PC-9 (cell line): ENCODE measurements around the gene CD22.
A peak's percentile ranks its signal among the peaks of the same experiment; 100 is the strongest.

Experiments
- EZH2 ChIP-seq: fragments of 200-600 bp; sonication (generic); IDR thresholded peaks from 2 replicates; pipeline ENCODE4 v1.8.0; 2017; ENCODE audit warnings: antibody characterized with exemption, low read depth
- TF ChIP-seq, protein P1 (sequence below): fragments of 200-600 bp; sonication (generic); conservative IDR thresholded peaks from 2 replicates; pipeline ENCODE4 v1.6.1; 2017; ENCODE audit warnings: mixed run types, antibody characterized with exemption, mild to moderate bottlenecking, moderate library complexity

DNA sequence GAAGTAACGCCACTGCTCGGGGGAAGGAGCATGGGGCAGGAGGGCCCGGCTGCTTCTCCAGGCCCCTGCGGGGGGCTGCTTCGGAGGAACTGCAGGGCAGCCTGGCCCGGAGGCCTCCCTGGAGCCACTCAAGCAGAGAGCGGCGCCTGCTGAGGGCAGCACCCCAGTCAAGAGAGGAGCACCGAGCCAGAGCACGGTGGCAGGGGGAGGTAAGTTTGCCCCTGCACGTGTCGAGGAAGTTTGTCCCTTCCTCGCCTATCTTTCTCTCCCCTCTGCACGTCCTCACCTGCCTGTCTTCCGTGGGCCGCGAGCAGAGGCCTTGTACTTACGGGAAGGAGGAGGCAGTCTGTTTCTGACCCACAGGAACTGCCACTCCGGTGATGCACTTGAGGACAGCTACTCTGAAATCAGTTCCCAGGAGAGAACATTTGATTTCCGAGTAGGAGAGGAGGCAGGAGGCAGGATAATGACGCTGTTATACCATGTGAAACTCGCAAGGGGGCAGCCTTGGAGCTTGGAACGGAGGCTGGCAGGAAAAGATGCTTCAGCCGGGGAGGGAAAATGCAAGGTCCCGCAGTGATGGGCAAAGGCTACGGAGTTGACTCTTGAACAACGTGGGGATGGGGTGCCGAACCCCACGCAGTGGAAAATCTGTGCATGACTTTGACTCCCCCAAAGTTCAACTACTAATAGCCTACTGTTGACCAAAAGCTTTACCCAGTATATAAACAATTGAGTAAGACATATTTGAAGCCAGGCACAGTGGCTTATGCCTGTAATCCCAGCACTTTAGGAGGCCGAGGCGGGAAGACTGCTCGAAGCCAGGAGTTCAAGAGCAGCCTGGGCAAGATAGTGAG, 23.7 kb downstream of the CD22 start:
- TF ChIP-seq, protein P1, sequence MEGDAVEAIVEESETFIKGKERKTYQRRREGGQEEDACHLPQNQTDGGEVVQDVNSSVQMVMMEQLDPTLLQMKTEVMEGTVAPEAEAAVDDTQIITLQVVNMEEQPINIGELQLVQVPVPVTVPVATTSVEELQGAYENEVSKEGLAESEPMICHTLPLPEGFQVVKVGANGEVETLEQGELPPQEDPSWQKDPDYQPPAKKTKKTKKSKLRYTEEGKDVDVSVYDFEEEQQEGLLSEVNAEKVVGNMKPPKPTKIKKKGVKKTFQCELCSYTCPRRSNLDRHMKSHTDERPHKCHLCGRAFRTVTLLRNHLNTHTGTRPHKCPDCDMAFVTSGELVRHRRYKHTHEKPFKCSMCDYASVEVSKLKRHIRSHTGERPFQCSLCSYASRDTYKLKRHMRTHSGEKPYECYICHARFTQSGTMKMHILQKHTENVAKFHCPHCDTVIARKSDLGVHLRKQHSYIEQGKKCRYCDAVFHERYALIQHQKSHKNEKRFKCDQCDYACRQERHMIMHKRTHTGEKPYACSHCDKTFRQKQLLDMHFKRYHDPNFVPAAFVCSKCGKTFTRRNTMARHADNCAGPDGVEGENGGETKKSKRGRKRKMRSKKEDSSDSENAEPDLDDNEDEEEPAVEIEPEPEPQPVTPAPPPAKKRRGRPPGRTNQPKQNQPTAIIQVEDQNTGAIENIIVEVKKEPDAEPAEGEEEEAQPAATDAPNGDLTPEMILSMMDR: peak; percentile 93
- TF ChIP-seq EZH2: no peak
